ENCODE measurements around the gene CD226.
"Not testable (repeated sequence)": the region's sequence is repeated elsewhere in the genome, so short reads cannot be mapped to it uniquely, and the experiment has no call there.

The CD226 gene

GRCh38 chr18:69899154-69899923, 48.3 kb downstream of the CD226 start:
- DNase-seq, result not testable (repeated sequence)

DNA sequence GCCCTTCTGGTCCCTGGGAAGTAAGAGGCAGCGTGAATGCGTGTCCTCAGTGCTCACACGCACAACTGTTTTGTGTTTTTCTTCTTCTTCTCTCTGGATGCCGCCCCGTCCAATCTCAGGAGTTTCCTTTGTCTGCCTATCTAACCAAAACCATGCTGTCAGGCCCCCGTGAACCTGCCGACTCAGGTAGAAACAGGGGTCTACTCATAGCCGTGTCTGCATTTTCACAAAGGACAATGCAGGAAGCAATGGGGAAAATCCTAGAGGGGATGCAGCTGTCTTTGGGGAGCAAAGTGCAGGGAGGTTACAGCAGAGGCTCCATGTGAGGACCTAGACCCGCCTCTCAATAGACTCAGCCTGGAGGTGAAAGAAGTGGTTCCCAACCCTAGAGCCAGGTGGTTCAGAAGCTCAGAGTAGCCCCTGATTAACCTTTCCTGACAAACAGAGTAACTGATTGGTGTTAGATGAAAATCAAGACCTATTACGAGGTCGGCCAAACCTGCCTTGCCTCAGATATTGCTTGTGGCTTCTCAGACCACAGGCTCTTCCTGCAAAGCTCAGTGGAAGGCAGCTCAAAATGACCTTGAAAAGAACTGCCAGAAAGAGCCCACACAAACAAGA, 49.3 kb downstream of the CD226 start:
- DNase-seq, result no peak

- no peak for DNase-seq
Observed at GRCh38 chr18:69897397-69898108, 50.1 kb downstream of the CD226 start.

DNA sequence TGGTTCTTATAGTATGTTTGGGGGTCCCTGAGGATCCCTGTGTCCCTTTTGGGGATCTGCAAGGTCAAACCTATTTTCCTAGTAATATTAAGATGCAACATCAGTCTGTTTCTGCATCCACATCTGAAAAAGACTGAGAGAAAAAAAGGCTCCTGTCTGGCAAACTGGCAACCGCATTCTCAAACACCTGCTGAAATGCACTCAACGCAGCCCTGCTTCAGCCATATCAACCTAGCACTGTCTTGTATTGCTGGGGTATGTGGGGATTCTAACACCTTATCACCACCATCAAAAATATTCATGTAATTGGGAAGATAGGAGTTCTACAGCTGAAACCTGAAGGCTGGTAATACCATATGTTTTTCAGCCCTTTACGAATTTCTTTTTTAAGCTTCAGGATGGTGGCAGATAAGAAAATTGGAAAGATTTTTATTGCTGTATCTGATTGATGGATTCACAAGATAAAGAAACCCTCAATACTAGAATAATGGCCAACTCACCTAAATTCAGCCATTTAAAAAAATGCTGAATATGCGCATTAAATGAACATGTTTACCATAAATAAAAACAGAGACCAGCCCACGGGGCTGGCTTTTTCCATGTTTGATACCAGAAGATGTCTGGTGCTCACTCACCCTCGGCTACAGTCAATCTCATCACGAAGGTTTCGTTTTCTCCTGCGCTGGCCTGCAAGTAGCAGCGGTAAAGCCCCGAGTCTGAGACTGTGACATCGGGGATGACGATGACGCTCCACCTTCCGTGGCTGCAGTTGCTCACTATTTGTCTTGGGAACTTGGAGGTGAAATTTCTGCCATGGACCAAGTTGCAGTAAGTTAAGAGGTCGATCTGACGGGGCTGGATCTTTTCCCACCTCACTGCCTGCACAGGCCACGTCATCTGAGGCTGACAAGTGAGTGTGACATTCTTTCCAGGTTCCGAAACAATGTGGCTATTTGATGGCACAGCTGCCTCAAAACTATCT, 52.3 kb downstream of the CD226 start:
- DNase-seq, result no peak

- no peak for DNase-seq
Observed at GRCh38 chr18:69894467-69894866, 53.2 kb downstream of the CD226 start.

- no peak for DNase-seq
Observed at GRCh38 chr18:69890558-69890957, 57.1 kb downstream of the CD226 start.

- no peak for DNase-seq
Observed at GRCh38 chr18:69889009-69889408, 58.7 kb downstream of the CD226 start.

- DNase-seq, result no peak
Observed at GRCh38 chr18:69887256-69887655, 60.4 kb downstream of the CD226 start.

DNA sequence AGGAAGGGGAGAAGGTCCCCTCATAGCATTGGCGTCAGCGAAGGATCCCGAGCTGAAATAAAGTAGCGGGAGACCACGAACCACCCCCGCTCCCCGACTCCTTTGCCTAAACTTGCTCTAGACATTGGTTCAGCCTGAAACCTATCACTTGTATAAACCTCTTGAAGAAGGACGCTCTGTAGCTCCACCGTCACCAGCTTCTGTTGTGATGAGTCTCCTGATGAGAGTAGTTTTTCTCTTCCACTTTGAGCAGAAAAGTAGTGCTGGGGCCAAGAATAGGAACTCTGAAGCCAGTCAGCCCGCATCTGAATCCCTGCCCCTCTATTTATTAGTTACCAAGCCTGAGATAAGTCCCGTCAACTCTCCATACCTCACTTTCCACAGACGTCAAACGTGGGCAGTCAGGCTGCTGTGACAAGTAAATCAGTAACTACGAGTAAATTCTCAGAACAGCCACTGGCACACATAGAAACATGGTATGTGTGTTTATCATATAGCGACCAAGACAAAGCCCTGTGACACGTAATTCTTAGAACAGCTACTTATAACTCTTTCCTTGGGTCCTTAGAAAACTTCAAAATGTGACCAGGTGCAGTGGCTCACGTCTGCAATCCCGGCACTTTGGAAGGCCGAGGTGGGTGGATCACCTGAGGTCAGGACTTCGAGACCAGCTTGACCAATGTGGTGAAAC, 61.7 kb downstream of the CD226 start:
- no peak for DNase-seq

DNA sequence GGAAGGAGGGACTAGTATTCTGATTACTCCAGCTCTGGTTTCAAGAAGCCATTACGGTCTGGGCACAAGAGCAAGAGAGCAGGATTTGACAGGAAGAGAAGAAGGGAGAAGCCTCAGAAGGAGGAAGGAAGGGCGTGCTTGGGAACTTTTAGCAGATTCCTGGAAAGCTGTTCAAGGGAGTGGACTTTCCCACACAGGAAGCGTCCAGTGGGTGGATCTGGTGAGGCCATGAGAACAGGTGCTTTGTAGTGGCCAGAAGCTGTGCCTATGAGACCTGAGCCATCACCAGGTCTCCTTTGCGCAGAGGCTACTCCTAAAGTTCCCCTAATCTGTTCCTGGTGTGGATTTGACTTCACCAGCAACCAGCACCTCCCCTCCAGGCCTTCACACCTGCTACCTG, 62.3 kb downstream of the CD226 start:
- DNase-seq, result no peak

DNA sequence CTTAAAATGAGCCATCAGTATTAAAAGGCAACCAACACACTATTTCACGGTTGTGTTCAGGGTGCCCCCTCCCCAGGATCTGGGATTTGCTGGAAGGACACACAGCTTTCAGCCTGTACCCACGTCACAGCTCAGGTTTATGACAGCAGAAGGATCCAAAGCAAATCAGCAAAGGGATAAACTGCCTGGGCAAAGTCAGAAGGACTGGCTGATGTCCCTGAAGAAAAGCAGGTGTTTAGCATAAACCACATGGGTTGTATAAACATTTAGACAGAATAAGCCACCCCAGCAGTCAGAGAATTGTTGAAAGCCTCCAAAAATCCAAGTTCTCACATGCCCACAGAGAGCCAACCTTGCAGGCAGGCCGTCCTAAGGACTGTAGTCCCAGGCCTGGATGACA, 63.9 kb downstream of the CD226 start:
- no peak for DNase-seq

GRCh38 chr18:69882965-69883668, 64.6 kb downstream of the CD226 start:
- DNase-seq, result no peak

DNA sequence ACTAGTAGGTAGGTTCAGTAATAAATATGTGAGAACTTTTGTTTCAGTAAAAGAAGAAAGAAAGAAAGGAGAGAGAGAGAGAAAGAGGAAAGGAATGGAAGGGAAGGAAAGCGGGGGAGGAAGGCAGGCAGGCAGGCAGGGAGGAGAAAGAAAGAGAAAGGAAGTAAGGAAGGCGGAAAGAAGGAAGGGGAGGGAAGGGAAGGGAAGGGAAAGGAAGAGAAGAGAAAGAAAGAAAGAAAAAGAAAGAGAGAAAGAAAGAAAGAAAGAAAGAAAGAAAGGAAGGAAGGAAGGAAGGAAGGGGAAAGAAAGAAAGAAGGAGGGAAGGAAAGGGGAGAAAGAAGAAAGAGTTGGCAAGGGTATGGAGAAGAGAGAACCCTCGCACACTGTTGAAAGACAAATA, 67.6 kb downstream of the CD226 start:
- DNase-seq, result no peak

DNA sequence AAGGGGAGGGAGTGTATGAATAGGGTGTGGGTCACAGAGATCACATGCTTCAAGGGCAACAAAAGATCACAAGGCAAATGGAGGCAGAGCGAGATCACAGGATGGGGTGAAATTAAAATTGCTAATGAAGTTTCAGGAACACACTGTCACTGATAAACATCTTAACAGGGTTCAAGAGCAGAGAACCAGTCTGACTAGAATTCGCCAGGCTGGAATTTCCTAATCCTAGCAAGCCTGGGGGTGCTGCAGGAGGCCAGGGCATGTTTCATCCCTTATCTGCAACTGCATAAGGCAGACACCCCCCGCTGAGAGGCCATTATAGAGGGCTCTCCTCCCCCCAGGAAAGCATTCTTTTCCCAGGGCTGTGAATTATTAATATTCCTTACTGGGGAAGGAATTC, 68.6 kb downstream of the CD226 start:
- not testable (repeated sequence) for DNase-seq

DNA sequence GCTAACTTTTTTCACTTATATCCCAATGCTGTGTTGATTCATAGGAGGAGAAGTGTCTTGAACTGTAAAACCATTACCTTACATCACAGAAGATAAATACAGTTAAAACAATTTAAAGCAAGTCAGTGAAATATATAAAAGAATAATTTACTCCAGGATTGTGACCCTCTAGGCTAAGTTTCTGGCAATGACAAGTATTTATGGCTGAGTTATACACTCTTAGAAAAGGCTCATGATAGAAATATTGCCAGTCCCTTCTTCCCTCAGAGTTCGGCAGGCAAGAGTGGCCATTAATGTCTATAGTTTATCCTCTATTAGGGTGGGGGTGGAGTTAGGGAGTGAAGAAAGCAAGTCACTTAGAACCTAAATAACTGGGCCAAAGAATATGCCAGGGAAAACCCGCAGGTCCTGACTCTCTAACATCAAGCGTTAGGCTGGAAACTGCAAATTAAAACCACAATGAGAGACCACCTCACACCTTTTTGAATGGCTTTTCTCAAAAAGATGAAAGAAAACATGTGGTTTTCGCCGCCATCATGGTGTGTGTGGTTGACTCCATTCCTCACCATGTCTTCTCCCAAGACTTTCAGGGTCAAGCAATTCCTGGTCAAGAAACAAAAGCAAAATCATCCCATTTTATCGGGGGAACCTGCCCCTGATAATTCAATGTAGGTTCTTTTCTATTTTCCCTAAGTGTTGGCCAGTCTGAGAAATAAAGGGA, 69.3 kb downstream of the CD226 start:
- DNase-seq, result no peak

DNA sequence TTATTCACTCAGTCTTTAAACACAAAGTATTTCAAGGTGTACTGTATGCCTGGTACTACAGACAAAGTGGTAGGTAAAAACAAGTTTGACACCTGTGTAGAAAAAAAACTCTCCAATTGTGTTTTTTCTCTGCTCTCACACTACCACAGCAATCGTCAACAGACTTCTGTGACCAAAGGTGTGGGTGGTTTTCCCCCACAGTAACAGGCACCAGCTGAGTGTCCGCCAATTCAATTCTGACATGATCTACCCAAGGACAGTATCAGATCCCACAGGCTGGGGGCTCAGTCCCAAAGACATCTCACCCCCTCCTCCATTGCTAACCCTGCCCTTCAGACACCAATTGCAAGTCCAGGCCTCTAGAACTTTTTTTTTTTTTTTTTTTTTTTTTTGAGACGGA, 71.2 kb downstream of the CD226 start:
- DNase-seq, result no peak

DNA sequence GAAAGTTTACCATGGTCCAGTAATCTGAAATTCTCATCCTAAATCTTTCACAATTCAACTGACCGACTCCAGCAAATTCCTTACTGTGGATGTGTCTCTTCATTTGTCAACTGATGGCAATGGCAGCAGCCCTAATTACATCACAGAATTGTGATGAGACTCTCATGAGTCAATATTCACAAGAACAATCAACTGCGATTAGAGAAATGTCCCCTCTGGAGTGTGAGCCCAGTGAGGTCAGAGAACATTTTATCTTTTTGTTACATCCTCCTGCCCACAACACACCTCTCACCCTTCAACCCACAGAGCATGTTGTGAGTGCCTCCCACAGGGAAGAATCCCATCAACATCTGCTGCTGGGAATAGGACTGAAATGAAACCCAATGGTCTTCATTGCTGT, 73.6 kb downstream of the CD226 start:
- DNase-seq, result no peak

DNA sequence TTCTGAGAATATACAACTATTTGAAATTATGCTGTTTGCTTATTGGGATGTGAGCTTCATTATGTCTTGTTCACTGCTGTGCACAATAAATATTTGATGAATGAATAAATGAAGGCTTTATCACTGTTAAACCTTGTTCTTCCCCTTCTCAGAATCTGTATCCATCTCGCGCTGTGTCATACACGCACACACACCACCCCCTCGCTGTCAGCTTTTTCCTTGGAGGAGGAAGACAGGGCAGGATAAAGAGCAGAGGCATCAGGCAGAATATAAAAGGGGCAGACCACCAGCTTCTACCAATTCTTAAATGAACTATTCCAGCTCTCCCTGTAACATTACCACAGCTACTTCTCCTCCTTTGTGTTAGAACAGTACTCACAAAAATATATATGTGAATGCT, 75.0 kb downstream of the CD226 start:
- no peak for DNase-seq

DNA sequence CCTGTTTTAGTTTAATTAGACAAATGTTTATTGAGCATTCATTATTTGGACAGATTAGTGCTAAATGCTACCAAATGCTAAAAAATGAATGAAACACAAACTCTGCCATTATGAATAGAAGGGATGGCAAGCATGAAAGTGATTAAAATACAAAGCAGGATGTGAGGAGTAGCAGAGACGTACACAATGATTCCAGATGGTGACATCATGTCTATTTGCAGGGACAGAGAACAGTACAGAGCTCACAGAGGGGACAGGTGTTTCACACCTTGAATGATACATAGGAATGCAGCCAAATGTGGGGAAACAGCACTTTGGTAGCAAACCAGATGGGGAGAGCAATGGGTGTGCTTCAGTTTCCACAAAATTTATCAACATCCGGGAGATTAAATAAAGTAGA, 76.3 kb downstream of the CD226 start:
- no peak for DNase-seq

- no peak for DNase-seq
Observed at GRCh38 chr18:69870736-69871135, 76.9 kb downstream of the CD226 start.

DNA sequence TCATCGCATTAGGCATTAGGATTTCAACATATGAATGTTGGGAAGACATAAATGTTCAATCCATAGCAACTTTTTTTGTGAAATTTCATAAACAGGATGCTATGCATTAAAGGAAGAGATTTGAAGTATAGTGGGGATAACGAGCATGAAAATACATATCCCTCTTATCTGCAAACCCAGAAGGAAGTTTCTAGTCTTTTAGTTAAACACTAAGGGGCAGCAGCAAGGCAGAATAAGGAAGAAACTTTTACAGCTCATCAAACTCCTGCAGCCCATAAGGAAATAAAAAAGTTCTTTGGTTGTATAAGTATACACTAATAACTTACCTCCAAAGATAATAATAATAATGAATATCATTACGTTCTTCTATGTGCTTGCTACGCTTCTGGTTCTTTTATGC, 81.5 kb downstream of the CD226 start:
- no peak for DNase-seq

Data from NCI-H1092 treated with DMSO at 0.1 percent for 48 hours (cell line).